Measurements from ENCODE around the gene ATAD3B.
A peak's percentile ranks its signal among the peaks of the same experiment; 100 is the strongest.

The ATAD3B gene

GRCh38 chr1:1536019-1536937 lies 64.7 kb downstream of the ATAD3B start:
- no peak for DNase-seq

- no peak for DNase-seq
These were observed 65.5 kb downstream of the ATAD3B start for GRCh38 chr1:1536938-1537546.

- no peak for DNase-seq
These were observed 66.2 kb downstream of the ATAD3B start for GRCh38 chr1:1537626-1538250.

- no peak for DNase-seq
These were observed 66.8 kb downstream of the ATAD3B start for GRCh38 chr1:1538334-1538733.

- no peak for DNase-seq
These were observed 67.4 kb downstream of the ATAD3B start for GRCh38 chr1:1538989-1539309.

- no peak for DNase-seq
These were observed 67.9 kb downstream of the ATAD3B start for GRCh38 chr1:1539310-1540089.

GRCh38 chr1:1540090-1540817 lies 68.7 kb downstream of the ATAD3B start, which contains the start of gene TMEM240:
TSS of gene TMEM240 (minus strand) at chr1:1540624. CDS start at chr1:1540346, 278 bp downstream.
- DNase-seq, result peak; percentile 70

GRCh38 chr1:1540818-1541628 lies 69.5 kb downstream of the ATAD3B start:
- DNase-seq, result no peak

- no peak for DNase-seq
These were observed 70.6 kb downstream of the ATAD3B start for GRCh38 chr1:1541956-1542765.

GRCh38 chr1:1542766-1543705 lies 71.5 kb downstream of the ATAD3B start:
- no peak for DNase-seq

- no peak for DNase-seq
These were observed 72.1 kb downstream of the ATAD3B start for GRCh38 chr1:1543706-1544099.

- no peak for DNase-seq
These were observed 73.0 kb downstream of the ATAD3B start for GRCh38 chr1:1544544-1544943.
